ENCODE measurements around the gene MFSD6L. TPM values are rescaled to one million over a fixed set of nuclear protein-coding genes. Genes with fewer than 3 reads are reported as not detected.

The MFSD6L gene
- total and polyA plus RNA-seq, 2 of the 13 experiments (the other 11 are each of a cell fraction or from before 2014, with no cell fraction given): not detected

- BruUV-seq (replicated peaks): no TSS peak
- in situ Hi-C loops (cut with HindIII; ENCODE audit: extremely low pct_ligation_motif_present, low pct_unique_long_range_greater_than_20kb): no loop called here
- intact Hi-C loops (cut with micrococcal nuclease; ENCODE audit: unreplicated experiment): no loop called here
- FAIRE-seq (no peak), DNase-seq (ENCODE audit: low spot score) (no peak), ATAC-seq (no peak)
- H4K20me1 ChIP-seq (ENCODE audit: insufficient read depth, low read length): no peaks in the 10 kb centered on the region
- H3K9ac ChIP-seq (ENCODE audit: insufficient read depth, low read depth, low read length): no peak overlapping the region
- no peaks in the 10 kb centered on the region for H3K79me2 ChIP-seq (ENCODE audit: insufficient read depth, low read length)
- no peak overlapping the region for H2AFZ ChIP-seq (ENCODE audit: low read length)
- CTCF ChIA-PET (ENCODE audit: low intra/inter-chr PET ratio, low total read pairs): no interaction called here
- H3K9me3 ChIP-seq (ENCODE audit: low read length): no peaks in the 10 kb centered on the region
- no peak overlapping the region for H3K27ac ChIP-seq (ENCODE audit: extremely low read length, insufficient read depth, low read length)
- peaks cover 8 to 70% of the 10 kb centered on the region in 2 experiments for H3K27me3 ChIP-seq (ENCODE audit: control insufficient read depth in 1 of 2, insufficient read depth in 2 of 2, low read length in 2 of 2)
- H3K4me2 ChIP-seq (ENCODE audit: low read depth, low read length): no peak overlapping the region
- 11% methylated on average over 13 of the region's 13 CpGs for WGBS (ENCODE audit: low lambda C conversion rate)
- no peaks in the 10 kb centered on the region for H3K36me3 ChIP-seq (replicated peaks in 1 of 2; ENCODE audit: control insufficient read depth in 1 of 2, insufficient read depth in 2 of 2, low read length in 2 of 2)
- no peak overlapping the region for H3K4me3 ChIP-seq (replicated peaks in 1 of 3; ENCODE audit: insufficient read depth in 1 of 3, low read depth in 2 of 3, low read length in 3 of 3)
- POLR2A ChIA-PET: no interaction called here
- no peaks in the 10 kb centered on the region for H3K4me1 ChIP-seq (ENCODE audit: insufficient read depth, low read length)
- no peak for TF ChIP-seq POLR2G (IDR thresholded peaks at IDR 0.05; ENCODE audit: low read depth, low read length)
- no peak for TF ChIP-seq MAZ (IDR thresholded peaks at IDR 0.05; ENCODE audit: borderline replicate concordance, low read depth, low read length)
- TF ChIP-seq MAZ (CRISPR knock-in tag; IDR thresholded peaks at IDR 0.05; ENCODE audit: low read depth): no peak
- no peak for TF ChIP-seq CEBPG (CRISPR knock-in tag; IDR thresholded peaks at IDR 0.05)
- no peak for TF ChIP-seq ZNF629 (CRISPR knock-in tag; conservative IDR thresholded peaks at IDR 0.05)
- no peak for TF ChIP-seq MTF1 (CRISPR knock-in tag; IDR thresholded peaks at IDR 0.05)
Observed at GRCh38 chr17:8757189-8757588, 42.0 kb downstream of the MFSD6L start.

GRCh38 chr17:8755590-8756255 is 43.4 kb downstream of the MFSD6L start:
- CTCF ChIA-PET (ENCODE audit: low intra/inter-chr PET ratio, low total read pairs): no interaction called here
- FAIRE-seq (no peak), DNase-seq (ENCODE audit: low spot score) (no peak), ATAC-seq (no peak)
- POLR2A ChIA-PET: no interaction called here
- no peak overlapping the region for H2AFZ ChIP-seq (ENCODE audit: low read length)
- in situ Hi-C loops (cut with HindIII; ENCODE audit: extremely low pct_ligation_motif_present, low pct_unique_long_range_greater_than_20kb) (no loop called here), intact Hi-C loops (cut with micrococcal nuclease; ENCODE audit: unreplicated experiment) (no loop called here)
- no peaks in the 10 kb centered on the region for H3K36me3 ChIP-seq (replicated peaks in 1 of 2; ENCODE audit: control insufficient read depth in 1 of 2, insufficient read depth in 2 of 2, low read length in 2 of 2)
- no peaks in the 10 kb centered on the region for H4K20me1 ChIP-seq (ENCODE audit: insufficient read depth, low read length)
- H3K9me3 ChIP-seq (ENCODE audit: low read length): no peaks in the 10 kb centered on the region
- no peak overlapping the region for H3K4me2 ChIP-seq (ENCODE audit: low read depth, low read length)
- H3K27me3 ChIP-seq (ENCODE audit: control insufficient read depth in 1 of 2, insufficient read depth in 2 of 2, low read length in 2 of 2): peaks cover 8 to 64% of the 10 kb centered on the region in 2 experiments
- no peaks in the 10 kb centered on the region for H3K4me1 ChIP-seq (ENCODE audit: insufficient read depth, low read length)
- no peak overlapping the region for H3K27ac ChIP-seq (ENCODE audit: extremely low read length, insufficient read depth, low read length)
- 19% methylated on average over 12 of the region's 12 CpGs for WGBS (ENCODE audit: low lambda C conversion rate)
- no peaks in the 10 kb centered on the region for H3K79me2 ChIP-seq (ENCODE audit: insufficient read depth, low read length)
- no peak overlapping the region for H3K4me3 ChIP-seq (replicated peaks in 1 of 3; ENCODE audit: insufficient read depth in 1 of 3, low read depth in 2 of 3, low read length in 3 of 3)
- no TSS peak for BruUV-seq (replicated peaks)
- no peak for TF ChIP-seq ZNF282 (IDR thresholded peaks at IDR 0.05; ENCODE audit: partially characterized antibody)
- H3K9ac ChIP-seq (ENCODE audit: insufficient read depth, low read depth, low read length): no peak overlapping the region
